Right ventricle myocardium superior (tissue), 1 donor: ENCODE data around the gene ABCD3. TPM values are rescaled to one million over a fixed set of nuclear protein-coding genes. Genes with fewer than 3 reads are reported as not detected.
A peak's percentile ranks its signal among the peaks of the same experiment; 100 is the strongest.

Source experiments
- ATAC-seq: fragments of 200-7000 bp; cut with Tn5 transposase; one replicate; pipeline ENCODE4 v1.9.1; 2020; ENCODE audit warnings: mild to moderate bottlenecking; ENCODE audit not compliant: poor library complexity
- DNase-seq: peaks from one replicate; pipeline ENCODE4 v3.0.0-alpha.2; 2020
- intact Hi-C: fragments of 100-400 bp; cut with DNase I; formaldehyde crosslinking; loops from one replicate; pipeline ENCODE4 v1.11.2; 2022
- total RNA-seq: library from RNA; stranded (reverse); fragmentation: NEBNext Ultra II Directional; extraction: Animal tissue kit (Norgen Biotek cat#: 25700); gene quantifications from one replicate; pipeline ENCODE4 v1.2.1, GENCODE V29; 2021
- donor health status: DM: no; HTN: yes; CAD: no; lungs with severe emphysema.

The ABCD3 gene
- total RNA-seq, 1 donor from 2014 or later = 65.7 TPM

DNA sequence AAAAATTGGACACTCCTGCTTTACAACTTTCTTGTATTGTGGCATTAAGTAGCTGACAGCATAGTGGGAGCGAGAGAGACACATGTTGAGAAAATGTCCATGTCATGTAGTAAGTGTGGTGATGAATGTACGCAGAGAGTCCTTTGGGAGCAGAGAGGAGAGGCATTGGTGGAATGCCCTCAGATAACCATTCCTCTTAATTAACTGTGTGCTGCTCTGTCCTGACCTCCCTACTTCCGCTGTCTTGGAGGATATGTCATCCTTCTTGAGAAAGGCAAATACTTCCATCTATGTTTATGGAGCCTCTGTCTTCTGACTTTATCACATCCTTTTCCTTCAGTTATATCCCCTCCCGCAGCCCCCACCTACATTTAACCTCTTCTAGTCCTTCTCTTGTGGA, 85.0 kb downstream of the ABCD3 start:
- no peak for DNase-seq
- ATAC-seq = no peak
- intact Hi-C loops = no loop called here

DNA sequence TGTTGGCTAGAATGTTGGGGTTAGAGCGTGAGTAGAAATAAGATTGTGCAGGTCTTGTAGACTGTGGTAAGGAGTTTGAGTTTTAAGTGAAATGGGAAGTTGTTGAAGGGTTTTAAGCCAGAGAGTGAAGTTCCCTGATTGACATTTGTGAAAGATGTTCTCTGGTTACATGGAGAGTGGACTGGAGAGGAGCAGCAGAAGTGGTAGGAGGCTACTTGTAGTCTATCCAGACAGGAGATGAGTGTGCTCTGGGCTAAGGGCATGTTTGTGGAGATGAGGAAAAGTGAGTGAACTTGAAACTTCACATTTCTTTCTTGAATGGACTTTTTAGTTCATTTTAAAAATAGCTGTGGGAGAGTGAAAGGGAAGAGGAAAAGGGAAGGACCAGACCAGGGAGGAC, 86.4 kb downstream of the ABCD3 start:
- DNase-seq = no peak
- no peak for ATAC-seq

DNA sequence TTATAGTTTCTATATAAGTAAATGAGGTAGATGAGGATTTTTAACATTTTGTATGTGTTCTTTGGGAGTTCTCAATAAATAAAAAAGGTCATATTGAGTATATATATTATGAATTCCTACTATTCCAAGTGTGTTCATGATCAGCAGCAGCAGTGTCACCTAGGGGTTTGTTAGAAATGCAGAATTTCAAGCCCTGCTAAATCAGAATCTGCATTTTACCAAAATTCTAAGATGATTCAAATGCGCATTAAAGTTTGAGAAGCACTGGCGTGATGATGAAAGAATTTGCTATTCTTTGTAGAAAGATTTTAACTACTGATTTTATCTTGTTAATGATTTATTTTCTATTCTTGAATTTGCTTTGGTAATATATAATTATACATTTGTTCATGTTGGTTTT, 94.6 kb downstream of the ABCD3 start:
- intact Hi-C loops = no loop called here
- ATAC-seq (no peak), DNase-seq (no peak)

More for the DNA sequence above, 86.4 kb downstream of the ABCD3 start:
- intact Hi-C loops = no loop called here

DNA sequence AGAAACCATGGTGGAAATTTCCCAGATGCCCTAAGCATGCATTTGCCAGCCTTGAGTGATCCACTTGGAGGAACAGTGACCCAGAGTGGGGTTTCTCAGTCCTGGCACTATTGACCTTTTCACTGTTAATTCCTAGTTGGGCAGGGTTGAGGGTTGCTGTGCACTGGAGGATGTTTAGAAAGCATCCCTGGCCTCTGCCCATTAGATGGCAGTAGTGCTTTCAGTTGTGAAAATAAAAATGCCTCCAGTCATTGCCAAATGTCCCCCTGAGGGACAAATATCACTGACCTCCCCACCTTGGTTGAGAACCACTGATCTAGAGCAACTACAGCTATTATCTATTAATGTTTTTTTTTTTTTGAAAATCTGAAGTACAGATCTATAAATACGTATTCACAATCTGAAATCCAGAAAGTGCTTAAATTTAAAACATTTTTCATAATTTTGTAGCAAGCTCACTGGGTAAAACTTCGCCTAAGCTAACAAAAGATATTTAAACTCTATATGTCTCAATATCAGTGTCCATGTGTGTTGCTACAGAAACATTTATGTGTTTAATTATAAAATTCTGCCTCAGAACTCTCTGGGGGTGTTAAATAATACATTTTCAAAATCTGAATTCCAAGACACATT, 96.0 kb downstream of the ABCD3 start:
- intact Hi-C loops = no loop called here
- peak; percentile 72 for ATAC-seq
- no peak for DNase-seq

DNA sequence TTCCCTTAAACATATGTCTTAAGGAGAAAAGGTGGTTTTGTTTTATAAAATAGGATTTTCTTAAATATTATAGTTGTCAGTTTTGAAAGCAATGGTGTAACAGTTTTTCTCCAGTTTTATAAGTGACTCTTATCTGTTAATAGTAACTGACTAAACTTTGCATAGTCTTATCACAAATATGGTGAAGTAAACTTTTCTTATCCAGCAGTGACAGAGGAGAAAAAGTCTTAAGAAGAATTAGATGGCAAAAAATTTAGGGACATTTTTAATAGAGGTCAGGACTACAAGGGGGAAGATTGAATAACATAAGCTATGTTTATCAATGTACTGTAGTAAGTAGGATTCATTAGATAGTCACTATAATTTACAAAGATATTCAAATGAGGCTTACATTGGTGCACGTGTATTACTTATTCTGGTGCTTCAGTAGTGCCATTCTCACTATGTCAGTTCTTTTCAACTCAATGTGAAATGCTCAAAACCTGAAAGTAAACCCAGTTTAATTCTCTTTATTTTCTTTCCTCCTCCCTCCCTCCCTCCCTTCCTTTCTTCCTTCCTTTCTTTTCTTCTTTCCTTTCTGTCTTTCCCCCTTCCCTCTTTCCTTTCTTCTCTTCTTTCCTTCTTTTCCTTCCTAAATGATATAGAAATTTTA, 97.2 kb downstream of the ABCD3 start:
- ATAC-seq = no peak
- intact Hi-C loops = no loop called here
- DNase-seq = no peak

DNA sequence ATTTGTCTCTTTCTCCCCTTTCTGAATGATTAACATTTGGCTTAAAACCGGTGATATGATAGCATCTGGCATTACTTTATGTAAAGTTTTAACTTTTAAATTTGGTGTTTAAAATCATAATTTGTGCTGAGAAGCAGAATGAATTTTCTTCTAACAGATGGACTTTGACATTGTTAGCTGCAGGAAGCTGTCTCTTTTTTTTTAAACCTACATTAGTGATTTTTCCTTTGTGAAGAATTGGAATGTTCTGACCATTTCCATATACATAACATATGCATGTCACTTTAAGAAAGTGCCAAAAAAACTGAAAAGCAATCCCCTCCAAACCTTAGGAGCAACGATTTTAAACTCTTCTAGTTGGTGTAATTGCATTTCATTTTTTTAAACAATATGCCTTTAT, 101.2 kb downstream of the ABCD3 start:
- intact Hi-C loops = no loop called here
- DNase-seq (no peak), ATAC-seq (no peak)

DNA sequence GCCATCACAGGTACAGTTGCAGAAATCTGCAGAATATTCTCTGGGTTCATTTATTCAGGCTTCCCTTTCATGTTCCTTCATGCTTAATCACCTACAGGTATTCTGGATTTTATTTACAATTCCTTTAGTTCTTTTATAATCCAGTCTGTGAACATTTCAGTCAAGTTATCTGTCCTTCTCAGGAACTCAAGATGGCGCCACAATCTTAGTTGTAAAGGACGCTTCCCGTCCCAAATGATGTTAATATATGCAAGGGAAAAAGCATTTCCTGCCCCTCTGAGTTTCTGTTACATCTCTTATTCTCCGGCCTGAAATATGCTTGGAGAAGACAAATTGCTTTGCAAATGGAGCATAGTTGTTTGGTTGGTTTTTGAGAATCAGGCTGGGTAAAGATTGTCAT, 104.1 kb downstream of the ABCD3 start:
- DNase-seq (no peak), ATAC-seq (peak; percentile 68)
- intact Hi-C loops = loop anchor here (5.0 kb wide), 1 partner anchor 280 kb away; no protein-coding TSS in a partner anchor

DNA sequence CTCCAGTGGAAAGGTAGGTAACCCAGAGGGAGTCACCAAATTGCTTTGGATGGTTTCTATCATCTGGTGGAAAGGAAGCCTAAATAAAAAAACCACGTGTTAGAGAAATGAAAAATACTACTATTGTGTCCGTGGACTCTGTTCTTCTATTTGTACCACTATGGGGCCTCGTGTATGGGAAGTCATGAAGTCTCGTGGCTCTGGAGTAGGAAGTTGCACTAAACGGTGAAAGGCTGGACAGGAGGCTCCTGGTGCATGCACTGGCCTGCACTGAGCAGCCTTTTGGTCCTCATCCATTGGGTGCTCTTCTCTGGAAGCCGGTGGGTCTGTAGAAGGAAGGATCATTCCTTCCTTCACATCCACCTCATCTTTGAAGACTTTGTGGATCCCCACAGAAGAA, 106.3 kb downstream of the ABCD3 start:
- DNase-seq = no peak
- intact Hi-C loops = loop anchor here (5.0 kb wide), 1 partner anchor 278 kb away; no protein-coding TSS in a partner anchor
- no peak for ATAC-seq

DNA sequence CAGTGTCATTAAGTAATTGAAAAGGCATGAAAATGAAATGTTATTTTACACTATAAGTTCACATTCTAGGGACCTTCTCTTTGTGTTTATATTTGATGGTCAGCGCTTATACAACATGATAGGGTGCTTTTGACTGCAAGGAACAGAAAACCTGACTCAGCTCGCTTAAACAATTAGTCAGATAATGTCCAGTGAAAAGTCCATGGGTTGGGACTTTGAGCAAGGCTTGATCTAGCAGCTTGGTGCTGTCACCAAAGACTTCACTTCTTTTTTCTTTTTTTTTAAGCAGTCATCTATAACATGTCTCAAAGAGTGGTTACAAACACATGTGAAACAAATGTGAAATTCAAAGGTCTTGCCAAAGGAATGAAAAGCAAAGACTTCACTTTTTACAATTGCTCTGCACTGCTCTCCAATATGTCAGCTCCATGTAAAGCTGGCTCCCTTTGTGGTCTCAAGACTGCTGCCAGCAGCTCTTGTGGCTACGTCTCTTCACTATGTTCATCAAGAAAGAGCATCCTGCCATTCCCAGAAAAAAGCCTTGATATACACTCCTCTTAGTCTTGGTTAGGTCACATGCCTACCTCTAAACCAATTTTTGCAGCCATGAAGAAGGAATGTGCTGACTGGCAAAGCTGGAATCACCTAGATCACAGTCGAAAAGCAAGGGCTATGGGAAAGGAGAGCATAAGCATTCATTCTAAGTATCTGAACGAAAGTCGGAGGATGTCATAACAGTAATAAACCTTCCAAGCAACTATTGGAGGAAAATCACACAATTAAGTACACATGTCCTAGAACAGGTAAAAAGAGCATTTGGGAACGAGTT, 108.2 kb downstream of the ABCD3 start:
- DNase-seq (no peak), ATAC-seq (no peak)
- intact Hi-C loops = no loop called here

DNA sequence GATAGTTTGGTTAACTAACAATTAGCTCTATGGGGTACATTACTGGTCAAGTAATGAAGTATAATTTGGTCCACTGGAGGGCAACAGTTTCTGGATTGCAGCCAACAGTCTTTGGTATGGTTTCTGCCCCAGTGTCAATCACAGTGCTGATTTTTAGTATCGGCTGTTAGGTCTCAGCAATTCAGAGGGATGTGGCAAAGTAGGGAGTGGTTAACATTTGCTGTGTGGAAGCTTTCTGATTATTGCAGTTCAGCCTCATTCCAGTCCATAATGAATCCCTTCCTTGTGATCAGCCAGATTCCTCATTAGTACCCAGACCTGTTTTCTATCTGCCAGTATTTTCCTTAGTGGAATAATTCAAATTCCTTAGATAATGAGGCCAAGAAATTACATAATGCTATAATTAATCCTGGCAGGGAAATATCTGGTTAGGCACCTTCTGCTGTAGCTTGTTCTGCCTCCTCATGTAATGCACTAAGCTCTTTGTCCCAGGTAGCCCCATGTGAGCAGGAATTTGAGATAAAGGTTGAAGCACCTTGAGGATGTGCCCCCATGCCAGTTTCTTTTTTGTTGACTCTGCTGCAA, 109.3 kb downstream of the ABCD3 start:
- DNase-seq = no peak
- intact Hi-C loops = no loop called here
- peak; percentile 55 for ATAC-seq

DNA sequence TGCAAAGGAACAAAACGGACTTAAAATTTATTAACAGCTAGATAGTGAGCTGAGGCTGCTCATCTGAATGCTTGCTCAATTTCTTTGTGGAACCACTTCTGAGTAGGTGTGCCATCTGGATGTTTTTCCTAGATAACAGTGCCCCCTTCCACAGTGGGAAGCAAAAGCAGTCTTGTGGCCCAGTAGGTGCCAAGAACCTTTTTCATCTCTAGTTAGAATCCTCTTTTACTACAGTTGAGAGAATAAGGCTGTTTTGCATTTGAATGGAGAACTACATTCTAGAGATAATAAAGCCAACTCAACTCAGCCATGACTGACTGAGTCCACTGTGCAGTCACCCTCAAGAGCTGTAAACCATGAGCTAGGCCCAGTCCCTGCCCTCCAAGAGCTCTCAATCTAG, 110.1 kb downstream of the ABCD3 start:
- intact Hi-C loops = no loop called here
- DNase-seq (no peak), ATAC-seq (peak; percentile 11)

DNA sequence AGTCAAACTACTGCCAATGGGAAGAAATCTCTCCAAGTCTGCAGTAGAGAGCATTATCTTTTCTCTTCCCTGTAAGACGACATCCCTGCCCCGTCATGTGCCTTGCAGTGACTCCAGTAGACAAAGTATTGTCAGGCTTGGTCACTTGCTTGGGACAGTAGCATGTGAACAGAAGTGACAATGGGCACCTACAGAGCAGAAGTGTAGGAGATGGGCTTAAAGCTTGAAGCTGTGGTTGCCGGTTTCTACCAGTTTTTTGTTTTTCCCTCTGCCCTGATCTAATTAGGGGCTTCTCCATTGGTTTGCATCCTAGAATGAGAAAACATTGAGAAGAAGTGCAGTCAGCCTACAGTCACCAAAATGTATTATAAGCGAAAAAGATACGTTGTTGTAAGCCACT, 110.6 kb downstream of the ABCD3 start:
- DNase-seq (no peak), ATAC-seq (no peak)
- intact Hi-C loops = no loop called here

DNA sequence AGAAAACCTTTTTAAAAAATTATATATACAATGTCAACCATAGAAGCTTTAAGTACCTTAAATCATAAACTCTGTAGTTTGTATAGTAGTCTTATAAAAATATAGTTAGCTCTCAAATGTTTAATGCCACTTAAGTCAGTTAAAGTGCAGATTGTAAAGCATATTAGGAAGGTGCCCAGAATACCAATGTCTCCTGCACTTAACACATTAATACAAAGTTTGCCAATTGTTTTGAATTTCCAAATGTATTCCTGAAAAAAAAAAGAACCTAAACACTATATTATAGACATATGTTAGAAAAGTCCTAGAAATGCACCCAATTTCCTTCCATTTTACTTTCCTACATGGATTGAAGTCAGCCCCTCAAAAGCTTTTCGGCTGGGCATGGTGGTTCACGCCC, 111.2 kb downstream of the ABCD3 start:
- DNase-seq (no peak), ATAC-seq (no peak)
- intact Hi-C loops = no loop called here

DNA sequence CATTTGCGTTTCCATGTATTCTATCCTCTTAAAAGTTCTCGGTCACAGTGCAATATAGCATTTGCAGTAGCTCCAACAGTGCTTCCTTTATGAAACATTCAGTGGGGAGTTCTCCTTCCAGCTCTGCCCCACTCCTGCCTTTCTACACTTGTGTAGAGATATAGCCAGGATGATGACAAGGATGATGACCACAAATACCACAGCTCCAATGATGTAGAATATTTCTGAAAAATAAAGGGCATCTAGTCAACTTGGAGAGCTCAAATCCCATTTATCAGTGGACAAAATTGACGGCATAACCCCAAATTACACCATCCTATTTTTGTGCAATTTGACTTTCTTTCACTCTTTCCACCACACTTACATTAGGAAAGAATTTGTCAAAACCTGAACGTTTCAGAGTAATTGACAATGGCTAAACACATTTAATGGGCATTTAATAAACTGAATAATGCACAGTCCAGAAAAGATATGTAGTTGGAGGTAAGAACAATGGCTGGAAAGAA, 112.2 kb downstream of the ABCD3 start:
- ATAC-seq (no peak), DNase-seq (no peak)
- intact Hi-C loops = loop anchor here (10.0 kb wide), 1 partner anchor 114 kb away; no protein-coding TSS in a partner anchor

DNA sequence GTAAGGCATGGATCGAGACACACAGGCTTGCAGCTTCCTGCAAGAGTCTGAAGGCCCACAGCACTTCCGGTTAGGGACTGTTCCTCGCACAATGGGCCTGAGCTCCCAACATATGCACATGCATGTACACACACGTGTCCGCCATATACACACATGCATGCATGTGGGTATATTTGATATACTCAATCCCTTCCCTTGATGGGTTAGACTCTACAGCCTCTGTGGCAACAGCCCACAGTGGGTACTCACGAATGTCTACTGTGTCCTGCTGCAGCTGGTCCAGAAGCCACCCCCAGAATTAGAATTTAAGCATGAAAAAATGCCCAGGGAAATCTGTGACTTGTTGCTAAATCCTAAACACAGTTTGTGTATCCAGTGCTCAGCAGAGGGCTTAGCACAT, 113.5 kb downstream of the ABCD3 start:
- intact Hi-C loops = loop anchor here (10.0 kb wide), 1 partner anchor 113 kb away; no protein-coding TSS in a partner anchor
- no peak for DNase-seq
- no peak for ATAC-seq

DNA sequence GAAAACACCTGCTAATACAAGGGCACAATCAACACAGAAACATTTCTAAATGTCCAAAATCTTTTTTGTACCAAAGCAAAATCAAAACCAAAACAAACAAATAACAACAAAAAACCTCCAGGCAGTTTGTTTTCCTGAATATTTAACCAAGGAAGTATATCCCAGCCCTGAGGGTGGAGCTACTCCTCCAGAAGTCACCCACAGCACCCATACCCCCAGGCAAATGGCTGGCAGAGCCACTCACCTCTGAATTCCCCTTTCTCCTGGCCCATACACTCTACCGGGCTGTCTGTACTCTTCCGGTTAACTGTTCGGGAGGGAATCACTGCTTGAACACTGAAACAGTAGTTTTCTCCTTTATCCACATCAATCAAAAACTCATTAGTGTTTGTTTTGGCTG, 113.9 kb downstream of the ABCD3 start:
- DNase-seq = no peak
- ATAC-seq = no peak
- intact Hi-C loops = loop anchor here (10.0 kb wide), 1 partner anchor 113 kb away; no protein-coding TSS in a partner anchor

DNA sequence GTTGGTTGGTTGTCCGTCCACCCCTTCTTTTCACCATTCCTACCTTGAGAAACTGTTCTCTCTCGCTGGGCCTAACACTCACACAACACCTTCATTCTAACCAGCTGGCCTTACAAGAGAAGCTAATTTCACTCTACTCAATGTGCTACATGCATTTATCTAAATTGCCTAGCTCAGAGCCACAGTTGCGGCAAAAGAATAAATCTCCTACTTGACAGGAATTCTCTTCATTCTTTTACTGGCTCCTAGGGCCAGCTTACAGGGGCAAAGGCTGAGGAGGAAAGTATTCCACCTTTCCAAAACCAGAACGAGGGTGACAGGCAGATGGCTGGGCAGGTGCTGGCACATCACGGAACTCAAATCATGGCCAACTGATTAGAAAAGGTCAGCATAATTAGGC, 116.9 kb downstream of the ABCD3 start:
- ATAC-seq = peak; percentile 46

DNA sequence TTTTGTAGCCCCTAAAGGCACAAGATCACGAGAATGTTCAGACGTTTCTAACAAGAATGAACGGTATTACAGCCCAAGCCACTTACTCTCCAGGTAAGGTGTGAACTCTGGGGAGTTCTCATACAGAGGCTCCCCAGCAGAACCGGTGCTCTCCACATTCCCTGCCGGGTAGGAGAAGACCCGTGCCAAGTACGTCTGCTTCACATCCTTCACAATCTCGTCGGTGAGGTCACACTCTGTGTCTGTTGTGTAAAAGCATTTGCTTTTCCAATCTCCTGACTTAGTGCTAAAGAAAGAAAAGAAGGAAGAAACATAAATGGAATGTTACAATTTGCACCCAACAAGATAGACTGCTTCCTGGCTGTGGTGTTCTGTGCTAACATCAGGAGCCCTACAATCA, 117.7 kb downstream of the ABCD3 start:
- DNase-seq = no peak
- intact Hi-C loops = loop anchor here (5.0 to 10.0 kb wide), 2 partner anchors 56 to 109 kb away; no protein-coding TSS in a partner anchor
- ATAC-seq = peak; percentile 69

More for the DNA sequence above, 116.9 kb downstream of the ABCD3 start:
- intact Hi-C loops = loop anchor here (5.0 to 10.0 kb wide), 2 partner anchors 57 to 110 kb away; no protein-coding TSS in a partner anchor
- no peak for DNase-seq

DNA sequence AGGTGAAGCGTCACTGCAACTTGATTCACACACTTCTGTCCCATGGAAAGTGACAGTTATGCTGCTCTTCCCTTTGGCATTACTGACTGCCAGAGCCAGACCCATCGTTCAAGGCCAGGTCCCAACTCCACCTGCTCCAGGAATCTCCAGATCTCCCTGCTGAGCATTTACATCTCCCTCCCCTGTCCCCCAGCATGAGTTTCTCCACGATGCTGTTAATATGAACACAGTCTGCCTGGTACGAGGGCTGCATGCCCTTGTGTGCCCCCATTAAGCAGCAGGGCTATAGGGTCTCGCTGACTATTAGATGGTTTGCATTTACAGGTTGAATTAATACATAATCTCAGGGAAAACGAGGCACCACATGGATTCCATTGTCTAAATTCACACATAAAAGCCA, 119.1 kb downstream of the ABCD3 start:
- intact Hi-C loops = loop anchor here (5.0 to 10.0 kb wide), 2 partner anchors 55 to 108 kb away; no protein-coding TSS in a partner anchor
- no peak for DNase-seq
- no peak for ATAC-seq
